ENCODE results near the gene TMX4.

DNA sequence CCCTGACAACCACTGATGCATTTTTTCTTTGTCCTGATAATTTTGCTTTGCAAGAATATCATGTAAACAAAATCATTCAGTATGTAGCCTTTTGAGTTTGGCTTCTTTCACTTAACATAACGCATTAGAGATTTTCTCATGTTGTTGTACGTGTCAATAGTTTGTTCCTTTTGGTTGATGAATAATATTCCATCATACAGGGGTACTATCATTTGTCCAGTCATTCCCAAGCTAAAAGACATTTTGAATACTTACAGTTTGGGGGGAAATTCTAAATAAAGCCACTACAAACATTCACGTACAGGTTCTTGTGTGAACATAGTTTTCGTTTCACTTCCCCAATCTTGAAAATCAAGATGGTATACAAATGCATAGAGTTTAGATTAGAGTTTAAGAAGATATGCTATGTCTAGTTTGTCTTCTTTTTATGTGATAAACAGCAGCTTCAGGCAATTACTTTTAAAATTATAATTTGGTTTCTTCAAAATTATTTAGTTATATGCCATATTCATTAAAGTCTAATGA is 84.5 kb downstream of the TMX4 start:
- TF ChIP-seq EZH2 (IDR thresholded peaks at IDR 0.05) (no peak), FOXP2 (optimal IDR thresholded peaks at IDR 0.05; ENCODE audit: control extremely low read depth, extremely low read length, insufficient read depth) (no peak)
